GM20000 (cell line): ENCODE results near the gene RDH14.

Experiments used
- DNase-seq: peaks from one replicate; pipeline ENCODE4 v3.0.0; 2012; ENCODE audit warnings: low spot score
- CTCF ChIP-seq: IDR thresholded peaks from 2 replicates; pipeline ENCODE4 v1.5.1; 2012; ENCODE audit warnings: mild to moderate bottlenecking, control low read depth; ENCODE audit errors: extremely low read depth, missing control alignments

Gene RDH14

GRCh38 chr2:18516112-18516511 is 44.3 kb downstream of the RDH14 start:
- DNase-seq, result no peak
- no peak for TF ChIP-seq CTCF

GRCh38 chr2:18514526-18515461 is 45.7 kb downstream of the RDH14 start:
- TF ChIP-seq CTCF, result no peak
- no peak for DNase-seq

- TF ChIP-seq CTCF, result no peak
- no peak for DNase-seq
These were observed 49.7 kb downstream of the RDH14 start for GRCh38 chr2:18510775-18511174.

GRCh38 chr2:18506883-18507509 is 53.5 kb downstream of the RDH14 start:
- TF ChIP-seq CTCF, result no peak
- no peak for DNase-seq

GRCh38 chr2:18505703-18506341 is 54.6 kb downstream of the RDH14 start:
- no peak for TF ChIP-seq CTCF
- DNase-seq, result no peak
